Measurements from ENCODE around the gene DHRSX. TPM values are rescaled to one million over a fixed set of nuclear protein-coding genes. Genes with fewer than 3 reads are reported as not detected.
"Not testable (repeated sequence)": the region's sequence is repeated elsewhere in the genome, so short reads cannot be mapped to it uniquely, and the experiment has no call there.

The DHRSX gene
- total and polyA plus RNA-seq, 7 donors: 12.5 to 25.2 (median 16.1) TPM

DNA sequence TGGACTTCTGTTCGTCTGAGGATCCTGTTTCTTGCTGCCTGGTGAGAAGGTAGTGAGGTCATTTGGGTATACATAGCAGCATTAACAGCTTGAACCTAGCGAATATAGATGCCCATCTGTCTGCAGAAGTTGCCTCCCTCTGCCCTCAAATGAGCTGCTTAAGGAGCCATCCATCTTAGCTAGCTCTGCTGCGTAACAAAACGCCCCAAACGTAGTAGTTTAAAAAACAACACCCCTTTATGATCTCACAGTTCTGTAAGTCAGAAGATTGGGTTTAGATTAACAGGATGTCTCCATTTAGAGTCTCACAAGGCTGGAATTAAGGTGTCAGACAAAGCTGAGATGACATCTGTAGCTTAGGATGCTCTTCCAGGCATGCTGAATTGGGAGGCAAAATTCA lies 185.3 kb downstream of the DHRSX start:
- H3K27ac ChIP-seq: no peak overlapping the region
- intact Hi-C loops (cut with DNase I): no loop called here
- 94 to 95% methylated on average over 5 of the region's 5 CpGs for WGBS, 2 donors
- no peak overlapping the region for H3K4me3 ChIP-seq
- no peaks in the 10 kb centered on the region for H3K9me3 ChIP-seq
- TF ChIP-seq POLR2A (IDR thresholded peaks at IDR 0.05): no peak
- TF ChIP-seq, protein P1, sequence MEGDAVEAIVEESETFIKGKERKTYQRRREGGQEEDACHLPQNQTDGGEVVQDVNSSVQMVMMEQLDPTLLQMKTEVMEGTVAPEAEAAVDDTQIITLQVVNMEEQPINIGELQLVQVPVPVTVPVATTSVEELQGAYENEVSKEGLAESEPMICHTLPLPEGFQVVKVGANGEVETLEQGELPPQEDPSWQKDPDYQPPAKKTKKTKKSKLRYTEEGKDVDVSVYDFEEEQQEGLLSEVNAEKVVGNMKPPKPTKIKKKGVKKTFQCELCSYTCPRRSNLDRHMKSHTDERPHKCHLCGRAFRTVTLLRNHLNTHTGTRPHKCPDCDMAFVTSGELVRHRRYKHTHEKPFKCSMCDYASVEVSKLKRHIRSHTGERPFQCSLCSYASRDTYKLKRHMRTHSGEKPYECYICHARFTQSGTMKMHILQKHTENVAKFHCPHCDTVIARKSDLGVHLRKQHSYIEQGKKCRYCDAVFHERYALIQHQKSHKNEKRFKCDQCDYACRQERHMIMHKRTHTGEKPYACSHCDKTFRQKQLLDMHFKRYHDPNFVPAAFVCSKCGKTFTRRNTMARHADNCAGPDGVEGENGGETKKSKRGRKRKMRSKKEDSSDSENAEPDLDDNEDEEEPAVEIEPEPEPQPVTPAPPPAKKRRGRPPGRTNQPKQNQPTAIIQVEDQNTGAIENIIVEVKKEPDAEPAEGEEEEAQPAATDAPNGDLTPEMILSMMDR (IDR thresholded peaks at IDR 0.05): no peak
- TF ChIP-seq POLR2AphosphoS5 (IDR thresholded peaks at IDR 0.05): no peak
- no peak for TF ChIP-seq EP300 (IDR thresholded peaks at IDR 0.05)
- no peaks in the 10 kb centered on the region for H3K27me3 ChIP-seq
- peaks cover 0 to 5% (median 0%) of the 10 kb centered on the region in 4 donors for H3K4me1 ChIP-seq
- DNase-seq: no peak
- no peaks in the 10 kb centered on the region for H3K36me3 ChIP-seq

DNA sequence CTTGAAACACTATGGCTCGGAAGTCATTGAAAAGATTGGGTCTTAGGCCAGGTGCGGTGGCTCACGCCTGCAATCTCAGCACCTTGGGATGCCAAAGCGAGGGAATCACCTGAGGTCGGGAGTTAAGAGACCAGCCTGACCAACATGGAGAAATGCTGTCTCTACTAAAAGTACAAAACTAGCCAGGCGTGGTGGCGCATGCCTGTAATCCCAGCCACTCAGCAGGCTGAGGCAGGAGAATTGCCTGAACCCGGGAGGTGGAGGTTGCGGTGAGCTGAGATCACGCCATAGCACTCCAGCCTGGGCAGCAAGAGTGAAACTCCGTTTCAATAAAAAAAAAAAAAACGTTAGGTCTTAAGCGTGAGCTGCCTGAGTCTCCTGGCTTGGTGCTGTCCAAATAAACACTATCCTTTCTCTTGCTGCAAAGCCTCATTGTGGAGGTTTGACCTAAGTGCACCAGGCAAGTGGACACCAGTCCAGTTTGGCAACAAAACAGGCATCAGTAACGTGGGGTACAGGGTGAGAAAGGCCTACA lies 185.9 kb downstream of the DHRSX start:
- TF ChIP-seq POLR2A (IDR thresholded peaks at IDR 0.05) (no peak), POLR2AphosphoS5 (IDR thresholded peaks at IDR 0.05) (no peak), EP300 (IDR thresholded peaks at IDR 0.05) (no peak)
- TF ChIP-seq, protein P1 (IDR thresholded peaks at IDR 0.05): no peak
- Histone ChIP-seq H3K4me3 (no peak overlapping the region), H3K9me3 (no peaks in the 10 kb centered on the region), H3K27ac (no peak overlapping the region), H3K36me3 (no peaks in the 10 kb centered on the region), H3K4me1 (peaks cover 0 to 5% (median 0%) of the 10 kb centered on the region in 4 donors), H3K27me3 (no peaks in the 10 kb centered on the region)
- DNase-seq: no peak
- 86 to 91% methylated on average over 14 of the region's 14 CpGs for WGBS, 2 donors
- intact Hi-C loops (cut with DNase I): no loop called here

DNA sequence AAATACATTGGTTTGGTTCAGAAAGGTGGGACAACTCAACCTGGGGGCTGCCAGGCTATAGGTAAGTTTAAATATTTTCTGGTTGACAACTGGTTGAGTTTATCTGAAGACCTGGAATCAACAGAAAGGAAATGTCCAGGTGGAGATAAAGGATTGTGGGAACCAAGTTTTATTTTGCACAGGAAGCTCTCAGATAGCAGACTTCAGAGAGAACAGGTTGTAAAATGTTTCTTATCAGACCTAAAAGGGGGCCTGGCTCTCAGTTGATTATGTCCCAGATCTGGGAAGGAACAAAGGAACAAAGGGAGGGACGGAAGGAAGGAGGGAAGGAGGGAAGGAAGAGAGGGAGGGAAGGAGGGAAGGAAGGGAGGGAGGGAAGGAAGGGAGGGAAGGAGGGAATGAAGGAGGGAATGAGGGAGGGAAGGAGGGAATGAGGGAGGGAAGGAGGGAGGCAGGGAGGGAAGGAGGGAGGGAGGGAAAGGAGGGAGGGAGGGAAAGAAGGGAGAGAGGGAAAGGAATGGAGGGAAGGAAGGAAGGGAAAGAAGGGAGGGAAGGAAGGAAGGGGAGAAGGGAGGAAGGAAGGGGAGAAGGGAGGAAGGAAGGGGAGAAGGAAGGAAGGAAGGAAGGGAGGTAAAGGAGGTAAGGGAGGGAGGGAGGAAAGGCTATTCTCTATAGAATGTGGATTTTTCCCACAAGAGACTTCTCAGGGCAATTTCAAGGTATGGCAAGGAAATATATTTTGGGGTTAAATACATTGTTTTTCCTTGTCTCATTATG lies 186.7 kb downstream of the DHRSX start:
- H3K4me1 ChIP-seq: peaks cover 0 to 5% (median 0%) of the 10 kb centered on the region in 4 donors
- no peak for DNase-seq
- H3K4me3 ChIP-seq: no peak overlapping the region
- TF ChIP-seq, protein P1 (IDR thresholded peaks at IDR 0.05): no peak
- TF ChIP-seq POLR2AphosphoS5 (IDR thresholded peaks at IDR 0.05) (no peak), EP300 (IDR thresholded peaks at IDR 0.05) (no peak), POLR2A (IDR thresholded peaks at IDR 0.05) (no peak)
- 20 to 62% methylated on average over 1 of the region's 1 CpG for WGBS, 2 donors
- H3K27me3 ChIP-seq: no peaks in the 10 kb centered on the region
- H3K27ac ChIP-seq: no peak overlapping the region
- H3K36me3 ChIP-seq: no peaks in the 10 kb centered on the region
- H3K9me3 ChIP-seq: no peaks in the 10 kb centered on the region
- intact Hi-C loops (cut with DNase I): no loop called here

DNA sequence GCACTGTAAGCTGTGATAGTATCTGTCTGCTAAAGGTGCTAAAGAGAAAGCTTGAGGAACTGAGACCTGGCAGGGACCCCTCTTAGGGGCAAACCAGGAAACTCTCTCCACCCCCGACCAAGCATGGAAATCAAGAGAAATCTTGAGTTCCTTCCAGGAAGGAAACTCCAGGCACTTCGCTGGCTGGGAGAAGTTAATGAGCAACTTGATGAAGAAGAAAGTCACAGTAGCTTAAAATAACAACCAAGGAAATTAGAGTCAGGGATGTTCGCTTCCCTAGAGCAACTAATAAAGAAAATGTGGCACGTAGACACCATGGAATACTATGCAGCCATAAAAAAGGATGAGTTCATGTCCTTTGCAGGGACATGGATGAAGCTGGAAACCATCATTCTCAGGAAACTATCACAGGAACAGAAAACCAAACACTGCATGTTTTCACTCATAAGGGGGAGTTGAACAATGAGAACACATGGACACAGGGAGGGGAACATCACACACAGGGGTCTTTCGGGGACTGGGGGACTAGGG lies 188.7 kb downstream of the DHRSX start:
- H3K27me3 ChIP-seq; H3K4me1 ChIP-seq; H3K36me3 ChIP-seq; H3K27ac ChIP-seq; H3K4me3 ChIP-seq; intact Hi-C loops (cut with DNase I); DNase-seq; H3K9me3 ChIP-seq: not testable (repeated sequence)
- WGBS, 2 donors: 92% methylated on average over 5 of the region's 5 CpGs

DNA sequence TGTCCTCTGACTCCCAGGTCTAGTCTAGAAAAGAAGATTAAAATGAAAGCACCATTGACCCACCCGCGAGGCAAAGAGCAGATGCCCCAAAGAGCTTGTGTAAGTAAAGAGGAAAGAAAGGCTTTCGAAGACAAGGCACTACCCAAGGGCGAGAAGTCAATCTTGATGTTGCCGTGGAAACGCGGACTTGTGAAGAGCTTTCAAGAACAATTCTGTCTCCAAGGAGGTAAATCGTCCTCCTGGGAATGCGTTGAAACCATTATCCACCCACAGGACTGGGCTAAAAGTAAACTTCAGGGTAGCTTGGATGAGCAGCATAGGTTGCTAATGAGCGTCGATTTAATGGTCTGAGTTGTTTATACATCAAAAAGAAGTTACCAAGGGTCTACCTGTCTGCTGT lies 189.3 kb downstream of the DHRSX start:
- Histone ChIP-seq H3K36me3 (no peaks in the 10 kb centered on the region), H3K4me3 (no peak overlapping the region), H3K4me1 (peaks cover 0 to 1% (median 0%) of the 10 kb centered on the region in 4 donors), H3K9me3 (no peaks in the 10 kb centered on the region), H3K27me3 (no peaks in the 10 kb centered on the region), H3K27ac (no peak overlapping the region)
- TF ChIP-seq, protein P1 (IDR thresholded peaks at IDR 0.05): no peak
- TF ChIP-seq POLR2AphosphoS5 (IDR thresholded peaks at IDR 0.05) (no peak), POLR2A (IDR thresholded peaks at IDR 0.05) (no peak), EP300 (IDR thresholded peaks at IDR 0.05) (no peak)
- intact Hi-C loops (cut with DNase I): no loop called here
- DNase-seq: no peak
- WGBS, 2 donors: 82 to 90% methylated on average over 11 of the region's 11 CpGs
